G401 (cell line): ENCODE measurements around the gene DCANP1. TPM values are rescaled to one million over a fixed set of nuclear protein-coding genes. Genes with fewer than 3 reads are reported as not detected.
A peak's percentile ranks its signal among the peaks of the same experiment; 100 is the strongest.
"Not testable (repeated sequence)": the region's sequence is repeated elsewhere in the genome, so short reads cannot be mapped to it uniquely, and the experiment has no call there.

Experiments
- DNase-seq: peaks from one replicate; pipeline ENCODE4 v3.0.0-alpha.2; 2015; ENCODE audit warnings: low spot score
- in situ Hi-C: cut with HindIII; loops from 2 replicates; pipeline ENCODE4 v1.10.0; 2016; ENCODE audit warnings: low sequenced_read_pairs, mixed read lengths
- total RNA-seq: library from RNA; depleted of rRNA; stranded (reverse); fragments of >200 nt; shearing (Covaris generic); gene quantifications from 2 replicates; pipeline ENCODE4 v1.2.3, GENCODE V29; 2014; rRNA removed

The DCANP1 gene
- total RNA-seq, result 0.18 and 0.24 TPM in 2 replicates

DNA sequence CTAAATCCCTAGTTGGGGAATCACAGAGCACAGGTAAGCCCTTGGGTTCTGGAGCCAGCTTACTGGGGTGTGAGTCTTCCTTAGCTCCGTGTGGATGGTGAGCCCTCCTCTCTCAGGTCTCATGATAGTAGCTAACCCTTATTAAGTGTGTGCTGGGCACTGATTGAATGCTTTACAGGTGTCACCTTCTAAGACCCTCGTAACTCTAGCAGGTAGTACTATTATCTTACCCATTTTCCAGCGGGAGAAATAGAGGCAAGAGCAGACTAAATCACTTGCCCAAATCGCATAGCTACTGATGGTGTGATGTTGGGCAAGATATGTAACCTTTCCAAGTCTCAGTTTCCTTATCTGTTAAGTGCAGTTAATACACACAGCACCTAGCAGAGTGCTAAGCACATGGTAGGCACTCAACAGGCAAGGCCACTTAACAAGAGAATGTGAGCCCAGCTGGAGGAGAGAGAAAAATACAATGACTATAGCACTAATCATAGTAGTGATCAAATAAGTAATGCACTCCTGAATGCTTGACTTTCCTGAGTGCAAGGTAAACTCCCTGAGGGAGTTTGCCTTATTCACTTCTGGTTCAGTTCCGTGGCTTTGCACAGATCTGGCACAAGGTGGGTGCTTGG, at the start of gene DCANP1:
DCANP1 (minus strand) TSS at position 51 of the 632 bp plus-strand sequence. CDS start 240 bp downstream, outside the sequence.
- DNase-seq, result no peak
- in situ Hi-C loops, result no loop called here

DNA sequence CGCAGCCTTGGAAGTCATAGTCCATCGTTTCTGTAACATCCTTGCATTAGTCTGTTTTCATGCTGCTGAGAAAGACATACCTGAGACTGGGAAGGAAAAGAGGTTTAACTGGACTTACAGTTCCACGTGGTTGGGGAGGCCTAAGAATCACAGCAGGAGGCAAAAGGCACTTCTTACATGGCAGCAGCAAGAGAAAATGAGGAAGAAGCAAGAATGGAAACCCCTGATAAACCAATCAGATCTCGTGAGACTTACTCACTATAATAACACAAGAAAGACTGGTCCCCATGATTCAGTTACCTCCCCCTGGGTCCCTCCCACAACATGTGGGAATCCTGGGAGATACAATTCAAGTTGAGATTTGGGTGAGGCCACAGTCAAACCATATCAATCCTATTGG, 48.4 kb upstream of the DCANP1 start:
- DNase-seq, in situ Hi-C loops: not testable (repeated sequence)

GRCh38 chr5:135494196-135494595, 47.0 kb upstream of the DCANP1 start:
- no peak for DNase-seq

DNA sequence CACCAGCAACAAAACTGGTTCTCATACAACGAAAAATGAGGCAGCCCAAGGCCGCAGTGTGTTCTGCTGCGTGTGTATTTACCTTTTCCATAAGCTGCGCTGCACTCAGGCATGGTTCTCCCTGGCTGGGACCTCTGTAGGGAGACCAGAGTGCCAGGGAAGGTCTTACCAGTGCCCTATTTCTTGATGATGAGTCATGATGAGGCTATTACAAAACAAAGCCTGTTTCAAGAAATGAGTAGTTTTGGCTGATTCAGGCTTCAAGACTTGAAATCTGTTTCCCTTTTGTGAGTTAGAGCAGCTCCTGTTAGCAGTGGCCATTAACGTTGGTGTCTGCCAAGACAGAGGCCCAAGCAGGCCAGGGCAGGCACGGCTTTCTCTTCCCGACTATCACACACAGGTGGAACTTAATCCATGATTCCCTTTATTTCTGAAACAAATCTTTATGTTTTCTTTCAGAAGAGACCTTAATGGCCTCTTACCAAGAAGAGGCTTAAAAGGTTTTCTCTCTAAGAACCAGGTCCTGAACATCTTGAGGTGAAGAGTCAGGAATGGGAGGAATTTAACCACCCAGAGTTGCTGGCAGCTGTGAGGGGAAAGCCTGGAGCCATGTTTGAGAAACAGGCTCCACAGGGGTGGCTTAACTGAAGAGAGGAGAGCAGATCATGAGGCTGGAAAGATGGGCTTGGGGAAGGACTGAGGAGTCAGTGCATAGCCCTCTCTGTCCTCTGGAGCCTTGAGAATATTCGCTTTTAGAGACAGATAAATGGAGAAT, 46.4 kb upstream of the DCANP1 start:
- in situ Hi-C loops, result no loop called here
- no peak for DNase-seq

More at GRCh38 chr5:135494196-135494595, 47.0 kb upstream of the DCANP1 start:
- in situ Hi-C loops, result no loop called here

DNA sequence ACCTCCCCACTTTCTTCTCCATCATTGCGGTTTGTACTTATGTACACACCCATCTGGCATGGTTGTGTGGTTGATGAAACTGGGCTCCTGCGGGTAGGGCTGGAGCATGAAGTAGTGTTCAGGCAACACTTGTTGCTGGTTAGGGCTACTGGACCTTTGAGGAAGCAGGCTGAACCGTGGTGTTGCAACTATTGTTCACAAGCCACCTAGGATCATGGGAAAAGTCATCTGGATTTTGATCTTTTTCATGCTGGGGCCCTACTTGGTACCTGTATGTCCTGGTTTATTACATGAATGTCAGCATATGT, 45.1 kb upstream of the DCANP1 start:
- in situ Hi-C loops, result no loop called here
- DNase-seq, result no peak

DNA sequence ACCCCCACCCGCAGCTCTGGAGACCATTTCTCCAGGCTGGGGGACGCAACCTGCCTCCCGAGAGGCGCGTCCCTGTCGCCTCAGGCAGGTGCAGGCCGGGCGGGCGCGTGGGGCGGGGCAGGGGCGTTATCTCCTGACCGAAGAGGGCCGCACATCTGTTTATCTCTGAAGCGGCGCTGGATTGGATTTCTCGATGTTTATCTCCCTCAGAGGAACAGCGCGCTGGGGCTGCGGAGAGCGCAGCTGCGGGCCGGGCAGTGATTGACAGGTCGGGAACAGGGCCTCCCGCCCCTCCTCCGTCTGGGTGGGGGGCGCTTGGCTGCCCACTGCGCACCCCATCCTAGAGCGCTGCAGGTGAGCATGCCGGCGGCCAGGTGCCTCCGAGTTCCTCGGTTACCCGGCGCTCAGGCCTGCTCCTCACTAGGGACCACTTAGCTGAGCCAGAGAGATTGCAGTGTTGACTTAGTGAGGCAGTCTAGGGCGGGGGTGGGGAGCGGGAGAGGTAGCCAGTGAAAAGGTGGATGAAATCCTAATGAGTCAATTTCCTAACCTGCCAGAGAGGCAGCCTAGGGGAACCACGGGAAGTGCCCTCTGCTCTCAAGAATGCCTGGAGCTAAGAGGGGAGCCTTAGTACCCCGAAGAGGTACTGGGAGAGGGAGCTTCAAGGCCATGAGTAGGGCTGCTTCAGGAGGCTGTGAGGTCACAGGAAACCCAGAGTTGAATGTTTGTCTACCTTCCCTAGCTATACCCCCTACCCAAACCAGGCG, 44.6 kb upstream of the DCANP1 start:
- no peak for DNase-seq
- in situ Hi-C loops, result no loop called here

GRCh38 chr5:135491038-135491551, 43.9 kb upstream of the DCANP1 start:
- no peak for DNase-seq
- in situ Hi-C loops, result no loop called here

DNA sequence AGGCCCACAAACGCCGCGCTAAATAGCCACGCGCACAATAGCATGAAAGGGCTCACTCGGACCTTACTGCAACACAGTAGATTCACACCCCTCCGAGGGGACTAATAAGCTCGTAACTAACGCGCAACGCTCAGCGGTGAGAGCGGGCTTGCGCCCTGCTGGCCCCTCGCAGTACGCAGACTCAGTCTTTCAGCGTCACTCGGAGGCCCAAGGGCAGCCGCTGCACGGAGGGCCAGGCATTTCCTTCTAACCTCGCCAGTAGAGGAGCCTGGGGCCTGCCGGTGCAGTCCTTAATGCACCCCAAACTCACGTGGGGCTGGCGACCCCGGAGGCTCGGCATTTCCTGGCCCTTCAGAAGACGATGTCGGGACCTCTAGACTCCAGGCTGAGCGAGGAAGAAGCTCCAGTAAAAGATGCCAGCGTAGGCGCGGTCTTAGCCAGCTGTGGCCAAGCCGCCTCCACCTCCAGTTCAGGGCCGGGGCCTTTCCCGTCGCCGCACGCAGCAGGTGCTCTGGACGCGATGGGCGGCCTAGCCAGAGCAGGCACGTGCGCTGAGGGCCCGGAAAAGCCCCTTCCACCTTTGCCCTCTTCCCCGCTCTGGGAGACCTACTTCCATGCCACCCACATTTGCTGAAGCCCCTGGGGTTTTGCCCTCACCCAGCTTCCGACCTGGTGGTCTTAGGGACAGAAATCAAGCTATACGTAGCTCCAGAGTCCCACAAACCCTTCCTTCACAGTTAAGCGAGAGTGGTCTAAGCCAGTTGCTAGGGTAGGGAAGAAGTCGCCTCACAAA, 43.3 kb upstream of the DCANP1 start:
- in situ Hi-C loops, result no loop called here
- no peak for DNase-seq

DNA sequence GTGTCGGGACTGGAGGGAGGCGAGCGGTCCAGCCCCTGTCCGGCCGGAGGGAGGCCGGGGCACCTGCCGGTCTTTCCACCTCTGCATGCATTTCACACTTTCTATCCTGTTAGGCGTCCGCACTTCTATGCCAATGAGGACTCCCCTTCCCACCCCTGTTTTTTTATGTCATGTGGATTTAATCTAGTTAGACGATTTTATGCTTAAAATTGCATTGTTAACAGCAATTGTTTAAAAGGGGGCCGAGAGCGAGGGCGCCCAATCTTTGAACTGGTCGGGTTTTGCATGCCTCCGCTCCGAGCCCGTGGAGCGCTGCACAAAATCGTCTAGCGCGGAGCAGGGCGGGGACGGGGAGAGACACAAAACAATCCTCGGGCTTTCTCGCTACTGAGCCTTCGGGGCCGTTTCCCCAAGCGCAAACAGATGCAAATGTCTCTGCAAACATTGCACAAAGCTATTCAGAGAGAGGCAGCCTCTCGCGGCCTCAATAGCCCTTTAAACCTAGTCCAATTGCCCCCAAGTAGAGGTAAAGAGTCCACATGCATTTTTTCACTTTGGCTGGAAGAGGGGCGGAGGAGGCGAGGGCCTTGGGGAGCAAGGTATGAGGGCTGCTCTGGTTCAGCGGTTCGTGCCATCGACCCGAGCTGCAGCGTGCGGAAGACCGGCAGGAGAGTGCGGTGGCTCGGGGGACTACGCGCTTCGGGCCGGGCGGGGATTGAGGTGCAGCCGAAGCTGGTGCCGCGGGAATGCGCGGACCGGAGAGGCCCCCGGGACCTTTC, 42.5 kb upstream of the DCANP1 start:
- DNase-seq, result no peak

GRCh38 chr5:135488727-135489465, 41.7 kb upstream of the DCANP1 start:
- in situ Hi-C loops, result no loop called here
- DNase-seq, result peak; percentile 64

More for the DNA sequence above, 42.5 kb upstream of the DCANP1 start:
- in situ Hi-C loops, result no loop called here

DNA sequence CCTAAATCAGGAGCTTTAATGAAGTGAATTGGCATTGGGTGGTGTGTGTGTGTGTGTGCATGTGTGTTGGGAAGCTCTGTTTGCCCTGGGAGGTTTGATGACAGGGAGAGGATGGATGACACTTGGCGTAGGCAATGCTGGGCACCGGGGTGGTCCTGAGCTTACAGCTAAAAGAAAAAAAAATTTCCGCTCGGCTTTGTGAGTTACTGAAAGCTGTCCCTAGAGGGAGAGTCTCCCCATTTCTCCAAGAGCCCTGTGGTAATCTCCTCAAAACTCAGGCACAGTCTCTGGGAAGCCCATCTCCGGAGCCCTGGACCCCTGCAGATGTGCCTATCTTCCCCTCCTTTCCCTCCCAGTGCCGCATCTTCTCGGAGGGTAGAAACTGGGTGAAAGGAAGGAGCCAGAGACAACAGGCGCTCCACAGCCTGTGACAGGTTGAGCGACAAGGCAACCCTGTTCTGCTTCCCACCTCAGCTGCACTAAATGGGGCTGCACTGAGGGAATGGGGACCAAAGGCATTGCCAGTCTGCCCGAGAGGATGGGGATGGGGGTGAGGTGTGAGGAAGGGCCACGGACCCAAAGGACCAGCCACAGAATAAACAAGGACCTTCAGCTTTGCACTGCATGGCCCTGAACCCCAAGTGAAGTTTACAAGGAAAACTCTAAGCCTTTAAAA, 40.8 kb upstream of the DCANP1 start:
- in situ Hi-C loops, result no loop called here
- no peak for DNase-seq

GRCh38 chr5:135487037-135487395, 39.9 kb upstream of the DCANP1 start:
- peak; percentile 52 for DNase-seq
- in situ Hi-C loops, result no loop called here

- in situ Hi-C loops, result no loop called here
- DNase-seq, result no peak
These were observed 39.2 kb upstream of the DCANP1 start for GRCh38 chr5:135486131-135487036.

- in situ Hi-C loops, result no loop called here
These were observed 37.5 kb upstream of the DCANP1 start for GRCh38 chr5:135484674-135485086.

GRCh38 chr5:135483254-135483653, 36.1 kb upstream of the DCANP1 start:
- in situ Hi-C loops, result no loop called here
- DNase-seq, result no peak

More at GRCh38 chr5:135484674-135485086, 37.5 kb upstream of the DCANP1 start:
- DNase-seq, result no peak

DNA sequence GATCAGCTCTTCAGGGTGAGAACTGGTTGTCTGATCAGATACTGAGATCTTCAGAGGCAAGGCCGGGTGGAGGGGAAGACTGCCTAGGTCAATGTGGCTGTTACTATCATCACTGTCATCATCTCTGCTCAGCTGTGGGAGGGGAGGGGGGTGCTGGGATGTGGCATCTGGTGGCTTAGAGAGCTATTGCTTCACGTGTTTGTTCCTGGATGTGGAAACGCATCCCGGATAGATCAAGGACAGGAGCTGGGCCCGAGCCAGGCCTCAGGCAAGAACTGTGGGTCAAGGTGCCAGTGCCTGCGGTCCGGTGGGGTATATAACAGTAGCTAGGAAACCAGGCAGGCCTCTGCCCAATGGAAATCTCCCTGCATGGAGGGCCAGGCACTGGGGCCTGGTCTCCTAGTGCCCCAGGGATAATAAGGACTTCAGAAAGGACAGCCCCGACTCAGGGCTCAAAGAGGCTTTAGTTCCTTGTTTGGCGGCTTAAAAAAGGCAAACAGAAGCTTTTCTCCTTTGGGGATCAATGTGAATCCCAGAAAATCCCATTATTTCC, 35.3 kb upstream of the DCANP1 start:
- in situ Hi-C loops, result no loop called here
- DNase-seq, result no peak
